Lung (tissue), 12 donors: Measurements from ENCODE around the gene EIF5A. TPM values are rescaled to one million over a fixed set of nuclear protein-coding genes. Genes with fewer than 3 reads are reported as not detected.

Experiments used
- ATAC-seq: fragments of 200-7000 bp; cut with Tn5 transposase; one replicate; pipeline ENCODE4 v1.9.1; 2020; ENCODE audit warnings: moderate number of reproducible peaks; ENCODE audit not compliant: insufficient read depth, low FRiP score
- DNase-seq, 3 donors: peaks; one replicate each; pipeline ENCODE4 v3.0.0-alpha.2; 2013 to 2017
- H3K27ac ChIP-seq, 2 donors: one replicate each; pipeline ENCODE4 v1.5.1; 2013; ENCODE audit warnings: mild to moderate bottlenecking in 2 of 2, moderate library complexity in 2 of 2, control low read depth in 1 of 2, inconsistent platforms in 1 of 2, low read depth in 1 of 2, low read length in 1 of 2
- H3K27me3 ChIP-seq, 3 donors: one replicate each; pipeline ENCODE4 v1.5.1; 2013; ENCODE audit warnings: low read length in 2 of 3; ENCODE audit not compliant: control insufficient read depth in 3 of 3, insufficient read depth in 3 of 3
- H3K36me3 ChIP-seq, 4 donors: one replicate each; pipeline ENCODE4 v1.5.1; 2013; ENCODE audit warnings: low read length in 4 of 4, mild to moderate bottlenecking in 1 of 4, moderate library complexity in 1 of 4; ENCODE audit not compliant: control insufficient read depth in 4 of 4, insufficient read depth in 4 of 4
- H3K4me1 ChIP-seq, 5 donors: one replicate each; pipeline ENCODE4 v1.5.1; 2013; ENCODE audit warnings: low read length in 5 of 5, mild to moderate bottlenecking in 2 of 5, moderate library complexity in 1 of 5; ENCODE audit not compliant: control insufficient read depth in 5 of 5, insufficient read depth in 5 of 5
- H3K4me3 ChIP-seq: one replicate; pipeline ENCODE4 v1.5.1; 2013; ENCODE audit warnings: mild to moderate bottlenecking, control low read depth, moderate library complexity
- H3K9ac ChIP-seq, 2 donors: one replicate each; pipeline ENCODE4 v1.5.1; 2013; ENCODE audit warnings: low read length in 2 of 2, control low read depth in 1 of 2; ENCODE audit not compliant: insufficient read depth in 1 of 2
- H3K9me3 ChIP-seq, 4 donors: one replicate each; pipeline ENCODE4 v1.5.1; 2013; ENCODE audit warnings: low read length in 3 of 4, mild to moderate bottlenecking in 1 of 4, moderate library complexity in 1 of 4; ENCODE audit not compliant: control insufficient read depth in 4 of 4, insufficient read depth in 3 of 4
- WGBS, 2 donors: extraction: QIAGEN DNeasy Blood & Tissue Kit; methylation state at CpG; one replicate each; pipeline ENCODE4 v1.1.7; 2013; 5-methylcytosine and 5-hydroxymethylcytosine counted together
- polyA plus RNA-seq, 2 donors: library from polyadenylated mRNA; stranded (reverse); fragments of 200-250 nt; gene quantifications; one replicate each; pipeline ENCODE4 v1.2.1, GENCODE V29; 2013
- total RNA-seq, 2 donors: library from RNA; depleted of rRNA in 1 of 2; stranded (reverse); fragments of >200 nt in 1 of 2; gene quantifications; one replicate each; pipeline ENCODE4 v1.2.1, GENCODE V29; 2014 to 2021
- TF ChIP-seq, protein P1 (sequence below): IDR thresholded peaks from 2 replicates; pipeline ENCODE4 v1.5.1; 2012; ENCODE audit warnings: mild to moderate bottlenecking; ENCODE audit errors: control extremely low read depth, extremely low read depth
- donor health status: control.
- donor health status: control.
- donor health status: Bipolar disorder and iron deficiency.
- donor health status: healthy.
- donor health status: DM: yes; HTN: yes; CAD: no.

The EIF5A gene
- total and polyA plus RNA-seq, 4 donors: 104 to 607 (median 556) TPM

- Histone ChIP-seq H3K4me1 (peaks cover 0 to 44% (median 10%) of the 10 kb centered on the region in 5 donors), H3K27ac (no peak overlapping the region), H3K4me3 (no peak overlapping the region), H3K9ac (no peak overlapping the region), H3K36me3 (no peaks in the 10 kb centered on the region), H3K27me3 (no peaks in the 10 kb centered on the region), H3K9me3 (no peaks in the 10 kb centered on the region)
- TF ChIP-seq, protein P1, sequence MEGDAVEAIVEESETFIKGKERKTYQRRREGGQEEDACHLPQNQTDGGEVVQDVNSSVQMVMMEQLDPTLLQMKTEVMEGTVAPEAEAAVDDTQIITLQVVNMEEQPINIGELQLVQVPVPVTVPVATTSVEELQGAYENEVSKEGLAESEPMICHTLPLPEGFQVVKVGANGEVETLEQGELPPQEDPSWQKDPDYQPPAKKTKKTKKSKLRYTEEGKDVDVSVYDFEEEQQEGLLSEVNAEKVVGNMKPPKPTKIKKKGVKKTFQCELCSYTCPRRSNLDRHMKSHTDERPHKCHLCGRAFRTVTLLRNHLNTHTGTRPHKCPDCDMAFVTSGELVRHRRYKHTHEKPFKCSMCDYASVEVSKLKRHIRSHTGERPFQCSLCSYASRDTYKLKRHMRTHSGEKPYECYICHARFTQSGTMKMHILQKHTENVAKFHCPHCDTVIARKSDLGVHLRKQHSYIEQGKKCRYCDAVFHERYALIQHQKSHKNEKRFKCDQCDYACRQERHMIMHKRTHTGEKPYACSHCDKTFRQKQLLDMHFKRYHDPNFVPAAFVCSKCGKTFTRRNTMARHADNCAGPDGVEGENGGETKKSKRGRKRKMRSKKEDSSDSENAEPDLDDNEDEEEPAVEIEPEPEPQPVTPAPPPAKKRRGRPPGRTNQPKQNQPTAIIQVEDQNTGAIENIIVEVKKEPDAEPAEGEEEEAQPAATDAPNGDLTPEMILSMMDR: no peak
- WGBS, 2 donors: 90 to 95% methylated on average over 37 of the region's 37 CpGs
- ATAC-seq (no peak), DNase-seq (no peak)
These were observed 45.6 kb downstream of the EIF5A start for GRCh38 chr17:7352910-7353635.

- H3K36me3 ChIP-seq: no peaks in the 10 kb centered on the region
- peaks cover 0 to 37% (median 10%) of the 10 kb centered on the region in 5 donors for H3K4me1 ChIP-seq
- H3K9ac ChIP-seq: peak overlapping the region in 1 of 2 donors; percentile 15
- H3K4me3 ChIP-seq: no peak overlapping the region
- TF ChIP-seq, protein P1: no peak
- DNase-seq (peak in 2 of 3 donors; percentile 38 to 46), ATAC-seq (no peak)
- no peaks in the 10 kb centered on the region for H3K27me3 ChIP-seq
- no peak overlapping the region for H3K27ac ChIP-seq
- 84 to 91% methylated on average over 9 of the region's 9 CpGs for WGBS, 2 donors
- H3K9me3 ChIP-seq: no peaks in the 10 kb centered on the region
These were observed 46.9 kb downstream of the EIF5A start for GRCh38 chr17:7354262-7354843.

GRCh38 chr17:7355053-7355452 lies 47.6 kb downstream of the EIF5A start, which contains the start of gene TMEM95:
TSS of gene TMEM95 (plus strand) at chr17:7355156. CDS start at chr17:7355205, 49 bp downstream.
- Histone ChIP-seq H3K27ac (no peak within 1 kb of the TSS), H3K9ac (peak within 1 kb of the TSS in 1 of 2 donors; percentile 15), H3K27me3 (no peaks in the 10 kb centered on the region), H3K4me1 (peaks cover 0 to 30% (median 10%) of the 10 kb centered on the region in 5 donors), H3K9me3 (no peaks in the 10 kb centered on the region), H3K4me3 (no peak within 1 kb of the TSS), H3K36me3 (no peaks in the 10 kb centered on the region)
- peak; percentile 71 to 78 (median 72) for DNase-seq
- WGBS, 2 donors: 53 to 62% methylated on average over 10 of the region's 10 CpGs
- TF ChIP-seq, protein P1: no peak
- no peak for ATAC-seq
